Measurements from ENCODE around the gene KRTDAP.

The KRTDAP gene

GRCh38 chr19:35490364-35490763 is at the start of gene KRTDAP:
TSS of gene KRTDAP (minus strand) at chr19:35490464. CDS start at chr19:35490442, 22 bp downstream.
- no peak for TF ChIP-seq CTCF (conservative IDR thresholded peaks at IDR 0.05; ENCODE audit: low read depth, low read length)
- Histone ChIP-seq H2AFZ (ENCODE audit: low read depth) (no peak within 1 kb of the TSS), H3K27me3 (ENCODE audit: insufficient read depth, low read depth) (peaks cover 67% of the 10 kb centered on the region), H3K9ac (no peak within 1 kb of the TSS), H3K4me3 (IDR thresholded peaks at IDR 0.05; ENCODE audit: insufficient read depth, low read depth, low read length) (no peak within 1 kb of the TSS), H3K27ac (no peak within 1 kb of the TSS), H4K20me1 (ENCODE audit: insufficient read depth) (no peaks in the 10 kb centered on the region), H3K4me2 (no peak within 1 kb of the TSS), H3K36me3 (ENCODE audit: insufficient read depth) (no peaks in the 10 kb centered on the region), H3K79me2 (ENCODE audit: insufficient read depth, low read depth) (no peaks in the 10 kb centered on the region), H3K4me1 (ENCODE audit: low read depth, poor library complexity, severe bottlenecking) (no peaks in the 10 kb centered on the region)

- Histone ChIP-seq H3K36me3 (ENCODE audit: insufficient read depth) (no peaks in the 10 kb centered on the region), H3K27ac (no peak overlapping the region), H4K20me1 (ENCODE audit: insufficient read depth) (no peaks in the 10 kb centered on the region), H3K4me3 (IDR thresholded peaks at IDR 0.05; ENCODE audit: insufficient read depth, low read depth, low read length) (no peak overlapping the region), H3K4me2 (no peak overlapping the region), H3K27me3 (ENCODE audit: insufficient read depth, low read depth) (peaks cover 17% of the 10 kb centered on the region; the same call in 1 of the 2 replicates), H3K9ac (no peak overlapping the region), H2AFZ (ENCODE audit: low read depth) (no peak overlapping the region), H3K4me1 (ENCODE audit: low read depth, poor library complexity, severe bottlenecking) (peaks cover 4% of the 10 kb centered on the region), H3K79me2 (ENCODE audit: insufficient read depth, low read depth) (no peaks in the 10 kb centered on the region)
- no peak for TF ChIP-seq CTCF (conservative IDR thresholded peaks at IDR 0.05; ENCODE audit: low read depth, low read length)
Measured at GRCh38 chr19:35539850-35540249, 49.6 kb upstream of the KRTDAP start.

GRCh38 chr19:35539314-35539713 is 49.0 kb upstream of the KRTDAP start:
- Histone ChIP-seq H3K4me1 (ENCODE audit: low read depth, poor library complexity, severe bottlenecking) (peaks cover under 1% of the 10 kb centered on the region), H3K27me3 (ENCODE audit: insufficient read depth, low read depth) (peaks cover 22% of the 10 kb centered on the region; the same call in 1 of the 2 replicates), H2AFZ (ENCODE audit: low read depth) (no peak overlapping the region), H3K4me3 (IDR thresholded peaks at IDR 0.05; ENCODE audit: insufficient read depth, low read depth, low read length) (no peak overlapping the region), H4K20me1 (ENCODE audit: insufficient read depth) (no peaks in the 10 kb centered on the region), H3K36me3 (ENCODE audit: insufficient read depth) (no peaks in the 10 kb centered on the region), H3K4me2 (no peak overlapping the region), H3K27ac (no peak overlapping the region), H3K9ac (no peak overlapping the region), H3K79me2 (ENCODE audit: insufficient read depth, low read depth) (no peaks in the 10 kb centered on the region)
- no peak for TF ChIP-seq CTCF (conservative IDR thresholded peaks at IDR 0.05; ENCODE audit: low read depth, low read length)

- Histone ChIP-seq H2AFZ (ENCODE audit: low read depth) (no peak overlapping the region), H3K27me3 (ENCODE audit: insufficient read depth, low read depth) (peaks cover 44% of the 10 kb centered on the region), H3K4me2 (no peak overlapping the region), H3K27ac (no peak overlapping the region), H4K20me1 (ENCODE audit: insufficient read depth) (no peaks in the 10 kb centered on the region), H3K79me2 (ENCODE audit: insufficient read depth, low read depth) (no peaks in the 10 kb centered on the region), H3K4me1 (ENCODE audit: low read depth, poor library complexity, severe bottlenecking) (no peaks in the 10 kb centered on the region), H3K9ac (no peak overlapping the region), H3K4me3 (IDR thresholded peaks at IDR 0.05; ENCODE audit: insufficient read depth, low read depth, low read length) (no peak overlapping the region), H3K36me3 (ENCODE audit: insufficient read depth) (no peaks in the 10 kb centered on the region)
- no peak for TF ChIP-seq CTCF (conservative IDR thresholded peaks at IDR 0.05; ENCODE audit: low read depth, low read length)
Measured at GRCh38 chr19:35534803-35535480, 44.7 kb upstream of the KRTDAP start.
